ENCODE data around the gene RBM19. TPM values are rescaled to one million over a fixed set of nuclear protein-coding genes. Genes with fewer than 3 reads are reported as not detected.

Gene RBM19
- total RNA-seq, 2 experiments from 2014 or later: 41.7 to 42.6 TPM

DNA sequence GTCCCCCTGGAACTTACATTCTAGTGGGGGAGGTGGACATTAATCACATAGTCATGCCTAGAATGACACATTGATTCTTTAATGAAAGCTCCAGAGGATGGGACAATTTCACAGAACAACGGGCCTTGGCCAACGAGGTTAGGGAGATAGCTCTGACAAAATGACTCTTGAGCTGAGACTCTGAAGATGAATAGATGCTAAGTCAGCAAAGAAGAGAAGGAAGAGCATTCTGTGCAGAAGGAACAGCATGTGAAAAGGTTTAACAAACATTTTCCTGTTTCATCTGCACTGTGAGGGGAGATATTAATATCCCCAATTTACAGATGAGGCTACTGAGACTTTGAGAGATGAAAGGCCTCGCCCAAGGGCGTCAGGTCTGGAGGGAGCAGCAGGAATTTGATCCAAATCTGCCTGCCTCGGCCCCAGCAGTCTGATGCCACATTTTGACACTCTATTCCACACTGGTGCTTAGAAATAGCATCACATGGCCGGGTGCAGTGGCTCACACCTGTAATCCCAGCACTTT, 193.6 kb downstream of the RBM19 start:
- H3K36me3 Mint-ChIP-seq: no peaks in the 10 kb centered on the region
- H3K27me3 Mint-ChIP-seq: peaks cover 2% of the 10 kb centered on the region
- H3K27ac Mint-ChIP-seq: no peak overlapping the region
- POLR2A ChIA-PET: no interaction called here
- H3K4me1 Mint-ChIP-seq: no peaks in the 10 kb centered on the region
- ATAC-seq (ENCODE audit: low read depth) (no peak), DNase-seq (no peak)
- H3K4me3 Mint-ChIP-seq: no peak overlapping the region
- no peaks in the 10 kb centered on the region for H3K9me3 Mint-ChIP-seq

DNA sequence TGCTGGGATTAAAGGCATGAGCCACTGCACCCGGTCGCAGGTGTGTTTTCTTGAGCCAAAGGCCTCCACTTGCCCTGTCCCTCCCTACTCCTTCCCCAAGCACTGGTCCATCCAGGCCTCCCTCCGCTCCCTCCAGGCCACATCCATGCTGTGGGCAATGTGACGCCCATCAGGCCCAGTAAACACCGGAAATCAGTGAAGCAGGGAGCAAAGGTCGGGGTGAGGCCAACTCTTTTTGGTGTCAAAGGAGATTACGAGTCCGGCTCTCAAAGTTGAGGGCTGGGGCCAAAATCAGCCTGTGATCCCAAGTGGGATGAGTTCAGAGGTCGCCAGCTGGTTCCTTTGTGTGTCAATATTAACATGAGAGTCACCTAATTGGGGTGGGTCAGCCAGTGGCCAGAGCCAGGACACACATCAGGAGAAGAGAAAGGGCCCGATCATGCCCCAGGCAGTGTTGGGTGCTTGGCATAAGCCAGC, 195.7 kb downstream of the RBM19 start:
- no peaks in the 10 kb centered on the region for H3K4me1 Mint-ChIP-seq
- ATAC-seq (ENCODE audit: low read depth): no peak
- POLR2A ChIA-PET: no interaction called here

GRCh38 chr12:113769305-113769704, 196.8 kb downstream of the RBM19 start:
- H3K27me3 Mint-ChIP-seq: peaks cover 2% of the 10 kb centered on the region
- no peaks in the 10 kb centered on the region for H3K36me3 Mint-ChIP-seq
- no peaks in the 10 kb centered on the region for H3K4me1 Mint-ChIP-seq
- POLR2A ChIA-PET: no interaction called here
- no peak overlapping the region for H3K4me3 Mint-ChIP-seq
- H3K9me3 Mint-ChIP-seq: no peaks in the 10 kb centered on the region
- no peak for DNase-seq
- ATAC-seq (ENCODE audit: low read depth): no peak
- H3K27ac Mint-ChIP-seq: no peak overlapping the region

More for the DNA sequence above, 195.7 kb downstream of the RBM19 start:
- H3K27me3 Mint-ChIP-seq: peaks cover 2% of the 10 kb centered on the region
- no peaks in the 10 kb centered on the region for H3K36me3 Mint-ChIP-seq
- H3K9me3 Mint-ChIP-seq: no peaks in the 10 kb centered on the region
- DNase-seq: no peak
- H3K4me3 Mint-ChIP-seq: no peak overlapping the region
- no peak overlapping the region for H3K27ac Mint-ChIP-seq

GRCh38 chr12:113768850-113769249, 197.3 kb downstream of the RBM19 start:
- H3K9me3 Mint-ChIP-seq: no peaks in the 10 kb centered on the region
- ATAC-seq (ENCODE audit: low read depth) (no peak), DNase-seq (no peak)
- H3K36me3 Mint-ChIP-seq: no peaks in the 10 kb centered on the region
- H3K4me3 Mint-ChIP-seq: no peak overlapping the region
- H3K27ac Mint-ChIP-seq: no peak overlapping the region
- no peaks in the 10 kb centered on the region for H3K4me1 Mint-ChIP-seq
- POLR2A ChIA-PET: no interaction called here
- peaks cover 2% of the 10 kb centered on the region for H3K27me3 Mint-ChIP-seq

GRCh38 chr12:113766879-113767878, 198.9 kb downstream of the RBM19 start:
- DNase-seq: no peak
- POLR2A ChIA-PET: interaction anchor here (0.7 kb wide), 1 partner anchor 153 kb away, joined by 3 read pairs; no protein-coding TSS in a partner anchor
- no peaks in the 10 kb centered on the region for H3K9me3 Mint-ChIP-seq
- no peaks in the 10 kb centered on the region for H3K4me1 Mint-ChIP-seq
- H3K27ac Mint-ChIP-seq: no peak overlapping the region
- no peaks in the 10 kb centered on the region for H3K36me3 Mint-ChIP-seq
- no peak overlapping the region for H3K4me3 Mint-ChIP-seq
- H3K27me3 Mint-ChIP-seq: peaks cover 2% of the 10 kb centered on the region
- ATAC-seq (ENCODE audit: low read depth): no peak
